SK-N-SH (cell line): ENCODE results near the gene RAB24. TPM values are rescaled to one million over a fixed set of nuclear protein-coding genes. Genes with fewer than 3 reads are reported as not detected.
"Not testable (repeated sequence)": the region's sequence is repeated elsewhere in the genome, so short reads cannot be mapped to it uniquely, and the experiment has no call there.

Source experiments
- CTCF ChIA-PET: fragments of 300-600, 350-600 bp; formaldehyde crosslinking; extraction: SDS; loops from one replicate; lab custom pipeline; 2021; lab: Yijun Ruan, JAX
- POLR2A ChIA-PET: fragments of 350-600 bp; sonication (Branson Sonifier 250); formaldehyde crosslinking; extraction: SDS; loops from one replicate; lab custom pipeline; 2020; ENCODE audit warnings: antibody characterized with exemption, inconsistent platforms; lab: Yijun Ruan, JAX
- DNase-seq: peaks from one replicate; pipeline ENCODE4 v3.0.0; 2012
- H2AFZ ChIP-seq: fragments of 200-600 bp; sonication (generic); 2 replicates; pipeline ENCODE4 v1.8.1; 2016; ENCODE audit warnings: antibody characterized with exemption, mild to moderate bottlenecking, low read depth
- H3F3A ChIP-seq: fragments of 200-600 bp; sonication (generic); replicated peaks from 2 replicates; pipeline ENCODE3; 2016; ENCODE audit warnings: antibody characterized with exemption, mild to moderate bottlenecking; ENCODE audit not compliant: insufficient read depth
- H3K27ac ChIP-seq, 2 experiments: fragments of 200-500 bp in 1 of 2; fragments of 200-600 bp in 1 of 2; sonication (Bioruptor generic) in 1 of 2; sonication (generic), shearing (Covaris generic) in 1 of 2; 2 replicates each; pipeline versions ENCODE4 v1.5.1 to v1.6.1; 2014 to 2016; ENCODE audit warnings: low read depth in 2 of 2, inconsistent platforms in 1 of 2, low read length in 1 of 2, mild to moderate bottlenecking in 1 of 2, mixed read lengths in 1 of 2
- H3K27me3 ChIP-seq: fragments of 200-600 bp; sonication (generic), shearing (Covaris generic); 2 replicates; pipeline ENCODE4 v1.6.1; 2016; ENCODE audit warnings: mixed run types; ENCODE audit not compliant: insufficient read depth
- H3K36me3 ChIP-seq, 2 experiments: fragments of 200-500 bp in 1 of 2; fragments of 200-600 bp in 1 of 2; sonication (Bioruptor generic) in 1 of 2; sonication (generic) in 1 of 2; replicated peaks in 1 of 2; 2 replicates each; pipeline versions ENCODE3 to v1.5.1; 2014 to 2016; ENCODE audit warnings: low read length in 1 of 2, mild to moderate bottlenecking in 1 of 2; ENCODE audit not compliant: insufficient read depth in 2 of 2, control insufficient read depth in 1 of 2
- H3K4me1 ChIP-seq, 2 experiments: fragments of 200-500 bp in 1 of 2; fragments of 200-600 bp in 1 of 2; sonication (Bioruptor generic) in 1 of 2; sonication (generic), shearing (Covaris generic) in 1 of 2; 2 replicates each; pipeline versions ENCODE4 v1.5.1 to v1.6.1; 2014 to 2016; ENCODE audit warnings: low read depth in 1 of 2, low read length in 1 of 2, mixed run types in 1 of 2; ENCODE audit not compliant: insufficient read depth in 2 of 2, control insufficient read depth in 1 of 2
- H3K4me2 ChIP-seq: fragments of 200-600 bp; sonication (generic), shearing (Covaris generic); 2 replicates; pipeline ENCODE4 v1.6.1; 2017; ENCODE audit warnings: mixed run types
- H3K4me3 ChIP-seq, 2 experiments: fragments of 200-500 bp in 1 of 2; fragments of 200-600 bp in 1 of 2; sonication (Bioruptor generic) in 1 of 2; sonication (generic), shearing (Covaris generic) in 1 of 2; 2 replicates each; pipeline versions ENCODE4 v1.5.1 to v1.8.1; 2014 to 2016; ENCODE audit warnings: low read depth in 2 of 2, inconsistent platforms in 1 of 2, low read length in 1 of 2, mild to moderate bottlenecking in 1 of 2, mixed read lengths in 1 of 2, moderate library complexity in 1 of 2
- H3K79me2 ChIP-seq: fragments of 200-600 bp; sonication (generic); 2 replicates; pipeline ENCODE4 v1.8.1; 2017; ENCODE audit warnings: mild to moderate bottlenecking; ENCODE audit not compliant: insufficient read depth
- H3K9ac ChIP-seq: fragments of 200-600 bp; sonication (generic); 2 replicates; pipeline ENCODE4 v1.6.1; 2017; ENCODE audit warnings: mixed run types
- H3K9me2 ChIP-seq: fragments of 200-600 bp; sonication (generic); 2 replicates; pipeline ENCODE4 v1.6.1; 2017; ENCODE audit warnings: mixed run types
- H3K9me3 ChIP-seq: fragments of 200-600 bp; sonication (generic); 2 replicates; pipeline ENCODE4 v1.6.1; 2017; ENCODE audit warnings: mixed run types, mild to moderate bottlenecking, moderate library complexity
- H4K20me1 ChIP-seq: fragments of 200-600 bp; sonication (generic); 2 replicates; pipeline ENCODE4 v1.6.1; 2017; ENCODE audit warnings: mild to moderate bottlenecking, mixed run types; ENCODE audit not compliant: insufficient read depth
- ELF1 ChIP-seq: IDR thresholded peaks from 2 replicates; pipeline ENCODE4 v1.4.0; 2012
- EZH2phosphoT487 ChIP-seq: fragments of 200-600 bp; sonication (generic); IDR thresholded peaks from 2 replicates; pipeline ENCODE4 v1.6.1; 2017; ENCODE audit warnings: low read depth, mixed run types, mild to moderate bottlenecking, antibody characterized with exemption, moderate library complexity, borderline replicate concordance
- FOXJ3 ChIP-seq: sonication (generic); formaldehyde crosslinking; IDR thresholded peaks from 2 replicates; pipeline ENCODE4 v1.5.1; 2020; ENCODE audit warnings: mild to moderate bottlenecking, missing genetic modification reagents
- FOXM1 ChIP-seq: IDR thresholded peaks from 2 replicates; pipeline ENCODE4 v1.4.0; 2012; ENCODE audit warnings: low read depth, mild to moderate bottlenecking
- GABPA ChIP-seq: IDR thresholded peaks from 2 replicates; pipeline ENCODE4 v1.4.0; 2012; ENCODE audit warnings: low read depth, mild to moderate bottlenecking
- GATA2 ChIP-seq: sonication (generic); formaldehyde crosslinking; IDR thresholded peaks from 2 replicates; pipeline ENCODE4 v1.5.0; 2020; ENCODE audit warnings: mild to moderate bottlenecking, missing genetic modification reagents
- MEF2A ChIP-seq: IDR thresholded peaks from 2 replicates; pipeline ENCODE4 v1.4.0; 2012; ENCODE audit warnings: low read depth, borderline replicate concordance
- MXI1 ChIP-seq: IDR thresholded peaks from 2 replicates; pipeline ENCODE4 v1.6.1; 2012; ENCODE audit warnings: mild to moderate bottlenecking, low read depth, low read length, improper control_type of control experiment
- NFIC ChIP-seq: IDR thresholded peaks from 2 replicates; pipeline ENCODE4 v1.4.0; 2012; ENCODE audit warnings: borderline replicate concordance
- PBX3 ChIP-seq: IDR thresholded peaks from 2 replicates; pipeline ENCODE4; 2012
- RAD21 ChIP-seq: IDR thresholded peaks from 2 replicates; pipeline ENCODE4 v1.6.1; 2012; ENCODE audit warnings: mild to moderate bottlenecking, low read length
- RCOR1 ChIP-seq: fragments of 150-350 bp; IDR thresholded peaks from 2 replicates; pipeline ENCODE4 v1.6.1; 2017; ENCODE audit warnings: antibody characterized with exemption, low read length
- TEAD4 ChIP-seq: IDR thresholded peaks from 2 replicates; pipeline ENCODE4 v1.4.0; 2012; ENCODE audit warnings: mild to moderate bottlenecking, borderline replicate concordance; ENCODE audit not compliant: insufficient read depth
- YY1 ChIP-seq: IDR thresholded peaks from 2 replicates; pipeline ENCODE4 v1.4.0; 2012; ENCODE audit warnings: low read depth, mild to moderate bottlenecking
- whole genome bisulfite sequencing: methylation state at CpG from one replicate; pipeline ENCODE4 v1.1.6; 2017; ENCODE audit warnings: low lambda C conversion rate; 5-methylcytosine and 5-hydroxymethylcytosine counted together
- polyA plus RNA-seq, 3 experiments: library from polyadenylated mRNA; depleted of rRNA; stranded (reverse); fragments of >200 nt; gene quantifications; 2 replicates each; pipeline ENCODE4 v1.2.3, GENCODE V29; 2012
- TF ChIP-seq, protein P1 (sequence below): IDR thresholded peaks from 2 replicates; pipeline ENCODE4 v1.4.0; 2012; ENCODE audit warnings: low read depth, borderline replicate concordance
- TF ChIP-seq, protein P2 (sequence below): fragments of 150-350 bp; IDR thresholded peaks from 2 replicates; pipeline ENCODE4 v1.6.1; 2017; ENCODE audit warnings: antibody characterized with exemption, low read length, low read depth, borderline replicate concordance

The RAB24 gene
- polyA plus RNA-seq, 1 of the 3 experiments (the other 2 are of a cell fraction) = 101 TPM

GRCh38 chr5:177343777-177344176 is 40.3 kb upstream of the RAB24 start:
- Histone ChIP-seq H4K20me1 (peaks cover 19% of the 10 kb centered on the region; the same call in 1 of the 2 replicates), H3K27me3 (no peaks in the 10 kb centered on the region), H3K36me3 (peaks cover 22 to 37% of the 10 kb centered on the region in 2 experiments)
- no peak for TF ChIP-seq FOXJ3 (CRISPR knock-in tag)
- no peak for TF ChIP-seq GABPA
- TF ChIP-seq MEF2A = no peak
- no peak for TF ChIP-seq YY1
- TF ChIP-seq EZH2phosphoT487 = no peak
- TF ChIP-seq FOXM1 = no peak
- no peak for TF ChIP-seq TEAD4
- no peak for TF ChIP-seq PBX3
- no peak for TF ChIP-seq ELF1
- TF ChIP-seq RCOR1 = no peak
- no peak for TF ChIP-seq GATA2 (CRISPR knock-in tag)
- no peak for TF ChIP-seq NFIC
- TF ChIP-seq, protein P1, sequence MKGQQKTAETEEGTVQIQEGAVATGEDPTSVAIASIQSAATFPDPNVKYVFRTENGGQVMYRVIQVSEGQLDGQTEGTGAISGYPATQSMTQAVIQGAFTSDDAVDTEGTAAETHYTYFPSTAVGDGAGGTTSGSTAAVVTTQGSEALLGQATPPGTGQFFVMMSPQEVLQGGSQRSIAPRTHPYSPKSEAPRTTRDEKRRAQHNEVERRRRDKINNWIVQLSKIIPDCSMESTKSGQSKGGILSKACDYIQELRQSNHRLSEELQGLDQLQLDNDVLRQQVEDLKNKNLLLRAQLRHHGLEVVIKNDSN = no peak
- TF ChIP-seq RAD21 = no peak
- no peak for TF ChIP-seq MXI1
- TF ChIP-seq, protein P2, sequence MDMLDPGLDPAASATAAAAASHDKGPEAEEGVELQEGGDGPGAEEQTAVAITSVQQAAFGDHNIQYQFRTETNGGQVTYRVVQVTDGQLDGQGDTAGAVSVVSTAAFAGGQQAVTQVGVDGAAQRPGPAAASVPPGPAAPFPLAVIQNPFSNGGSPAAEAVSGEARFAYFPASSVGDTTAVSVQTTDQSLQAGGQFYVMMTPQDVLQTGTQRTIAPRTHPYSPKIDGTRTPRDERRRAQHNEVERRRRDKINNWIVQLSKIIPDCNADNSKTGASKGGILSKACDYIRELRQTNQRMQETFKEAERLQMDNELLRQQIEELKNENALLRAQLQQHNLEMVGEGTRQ = no peak
- TF ChIP-seq, all 33 proteins: peak for 0
- H3K27ac ChIP-seq = no peak overlapping the region
- no peaks in the 10 kb centered on the region for H3K9me2 ChIP-seq
- H2AFZ ChIP-seq = no peak overlapping the region
- H3K4me1 ChIP-seq = peaks cover 0 to under 1% of the 10 kb centered on the region in 2 experiments; a peak in 2 of 4 replicates
- H3F3A ChIP-seq = no peaks in the 10 kb centered on the region
- no peak overlapping the region for H3K4me3 ChIP-seq
- no peak for DNase-seq
- ChIA-PET CTCF (interaction anchor here (0.9 to 1.3 kb wide), 2 partner anchors 10 to 60 kb away, joined by 3 read pairs; no protein-coding TSS in a partner anchor), POLR2A (no interaction called here)
- no peaks in the 10 kb centered on the region for H3K9me3 ChIP-seq
- H3K79me2 ChIP-seq = peaks cover 94% of the 10 kb centered on the region
- H3K4me2 ChIP-seq = no peak overlapping the region
- WGBS = 93% methylated on average over 6 of the region's 6 CpGs
- H3K9ac ChIP-seq = no peak overlapping the region

- H2AFZ ChIP-seq, CTCF ChIA-PET: not testable (repeated sequence)
- WGBS = 93% methylated on average over 14 of the region's 14 CpGs
Observed at GRCh38 chr5:177343000-177343399, 39.5 kb upstream of the RAB24 start.

More at GRCh38 chr5:177343000-177343399, 39.5 kb upstream of the RAB24 start:
- DNase-seq, H3K9me3 ChIP-seq, H3K9ac ChIP-seq, H3K27ac ChIP-seq, H3K9me2 ChIP-seq, H3K4me2 ChIP-seq, POLR2A ChIA-PET, H3K4me1 ChIP-seq, H3F3A ChIP-seq, H3K27me3 ChIP-seq, H3K4me3 ChIP-seq: not testable (repeated sequence)
- Histone ChIP-seq H3K79me2 (peaks cover 87% of the 10 kb centered on the region), H4K20me1 (peaks cover 19% of the 10 kb centered on the region; the same call in 1 of the 2 replicates), H3K36me3 (peaks cover 25 to 34% of the 10 kb centered on the region in 2 experiments)
